ENCODE data around the gene SLC16A5.
A peak's percentile ranks its signal among the peaks of the same experiment; 100 is the strongest.
"Not testable (repeated sequence)": the region's sequence is repeated elsewhere in the genome, so short reads cannot be mapped to it uniquely, and the experiment has no call there.

Gene SLC16A5

GRCh38 chr17:75064460-75064859 is 23.3 kb upstream of the SLC16A5 start:
- no peak for DNase-seq

GRCh38 chr17:75064867-75065561 is 22.7 kb upstream of the SLC16A5 start:
- no peak for DNase-seq

GRCh38 chr17:75065562-75066151 is 22.1 kb upstream of the SLC16A5 start:
- peak; percentile 40 to 71 (median 56) for DNase-seq

GRCh38 chr17:75067856-75068255 is 19.9 kb upstream of the SLC16A5 start:
- DNase-seq = peak in 2 of 4 experiments; percentile 30 to 38

GRCh38 chr17:75068750-75069149 is 19.0 kb upstream of the SLC16A5 start:
- no peak for DNase-seq

GRCh38 chr17:75069783-75070182 is 18.0 kb upstream of the SLC16A5 start:
- peak in 3 of 4 experiments; percentile 27 to 52 (median 45) for DNase-seq

GRCh38 chr17:75071478-75072271 is 16.1 kb upstream of the SLC16A5 start:
- not testable (repeated sequence) for DNase-seq

- not testable (repeated sequence) for DNase-seq
Observed at GRCh38 chr17:75072909-75073308, 14.8 kb upstream of the SLC16A5 start.

GRCh38 chr17:75073618-75074047 is 14.1 kb upstream of the SLC16A5 start:
- no peak for DNase-seq

GRCh38 chr17:75074532-75074931 is 13.2 kb upstream of the SLC16A5 start:
- peak in 2 of 4 experiments; percentile 46 to 55 for DNase-seq

- DNase-seq = peak; percentile 41 to 70 (median 62)
Observed at GRCh38 chr17:75075597-75076336, 12.0 kb upstream of the SLC16A5 start.

GRCh38 chr17:75077072-75077495 is 10.7 kb upstream of the SLC16A5 start:
- DNase-seq = no peak

- DNase-seq = peak; percentile 63 to 85 (median 74)
Observed at GRCh38 chr17:75077496-75078283, 10.1 kb upstream of the SLC16A5 start.

- peak; percentile 49 to 71 (median 64) for DNase-seq
Observed at GRCh38 chr17:75078284-75079022, 9.3 kb upstream of the SLC16A5 start.

- no peak for DNase-seq
Observed at GRCh38 chr17:75079023-75079373, 8.8 kb upstream of the SLC16A5 start.

- DNase-seq = no peak
Observed at GRCh38 chr17:75081611-75082540, 5.9 kb upstream of the SLC16A5 start.

- DNase-seq = no peak
Observed at GRCh38 chr17:75082683-75083082, 5.1 kb upstream of the SLC16A5 start.

GRCh38 chr17:75084039-75084660 is 3.6 kb upstream of the SLC16A5 start:
- DNase-seq = no peak

GRCh38 chr17:75086496-75087181 is 1.1 kb upstream of the SLC16A5 start:
- no peak for DNase-seq
